Measurements from ENCODE around the gene MSH5.

MSH5 gene

GRCh38 chr6:31769684-31770371, 30.0 kb downstream of the MSH5 start:
- no peaks in the 10 kb centered on the region for H3K9me2 ChIP-seq (replicated peaks; ENCODE audit: low read depth, low read length)
- H3F3A ChIP-seq (ENCODE audit: low read depth), result no peaks in the 10 kb centered on the region
- no peak overlapping the region for H3K9ac ChIP-seq (ENCODE audit: low read depth, low read length, poor library complexity, severe bottlenecking)
- no peaks in the 10 kb centered on the region for H3K79me2 ChIP-seq (ENCODE audit: insufficient read depth, low read length)
- H3K36me3 ChIP-seq (ENCODE audit: insufficient read depth, low read length), result no peaks in the 10 kb centered on the region
- no peaks in the 10 kb centered on the region for H3K27me3 ChIP-seq (ENCODE audit: insufficient read depth, low read length, poor library complexity, severe bottlenecking)
- H3K4me3 ChIP-seq (ENCODE audit: low read length, poor library complexity, severe bottlenecking), result no peak overlapping the region
- H2AFZ ChIP-seq (ENCODE audit: low read length), result no peak overlapping the region
- no peak overlapping the region for H3K4me2 ChIP-seq (ENCODE audit: low read depth, low read length, poor library complexity, severe bottlenecking)
- H3K9me3 ChIP-seq (ENCODE audit: insufficient read depth, low read depth, low read length), result no peaks in the 10 kb centered on the region
- no peaks in the 10 kb centered on the region for H4K20me1 ChIP-seq (ENCODE audit: insufficient read depth, low read length, poor library complexity, severe bottlenecking)
- H3K4me1 ChIP-seq (ENCODE audit: insufficient read depth, low read length, poor library complexity, severe bottlenecking), result peaks cover 11% of the 10 kb centered on the region
- TF ChIP-seq, protein P1, sequence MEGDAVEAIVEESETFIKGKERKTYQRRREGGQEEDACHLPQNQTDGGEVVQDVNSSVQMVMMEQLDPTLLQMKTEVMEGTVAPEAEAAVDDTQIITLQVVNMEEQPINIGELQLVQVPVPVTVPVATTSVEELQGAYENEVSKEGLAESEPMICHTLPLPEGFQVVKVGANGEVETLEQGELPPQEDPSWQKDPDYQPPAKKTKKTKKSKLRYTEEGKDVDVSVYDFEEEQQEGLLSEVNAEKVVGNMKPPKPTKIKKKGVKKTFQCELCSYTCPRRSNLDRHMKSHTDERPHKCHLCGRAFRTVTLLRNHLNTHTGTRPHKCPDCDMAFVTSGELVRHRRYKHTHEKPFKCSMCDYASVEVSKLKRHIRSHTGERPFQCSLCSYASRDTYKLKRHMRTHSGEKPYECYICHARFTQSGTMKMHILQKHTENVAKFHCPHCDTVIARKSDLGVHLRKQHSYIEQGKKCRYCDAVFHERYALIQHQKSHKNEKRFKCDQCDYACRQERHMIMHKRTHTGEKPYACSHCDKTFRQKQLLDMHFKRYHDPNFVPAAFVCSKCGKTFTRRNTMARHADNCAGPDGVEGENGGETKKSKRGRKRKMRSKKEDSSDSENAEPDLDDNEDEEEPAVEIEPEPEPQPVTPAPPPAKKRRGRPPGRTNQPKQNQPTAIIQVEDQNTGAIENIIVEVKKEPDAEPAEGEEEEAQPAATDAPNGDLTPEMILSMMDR (conservative IDR thresholded peaks at IDR 0.05; ENCODE audit: low read length), result peak; percentile 92
- no peak for TF ChIP-seq EZH2phosphoT487 (IDR thresholded peaks at IDR 0.05; ENCODE audit: borderline replicate concordance)

DNA sequence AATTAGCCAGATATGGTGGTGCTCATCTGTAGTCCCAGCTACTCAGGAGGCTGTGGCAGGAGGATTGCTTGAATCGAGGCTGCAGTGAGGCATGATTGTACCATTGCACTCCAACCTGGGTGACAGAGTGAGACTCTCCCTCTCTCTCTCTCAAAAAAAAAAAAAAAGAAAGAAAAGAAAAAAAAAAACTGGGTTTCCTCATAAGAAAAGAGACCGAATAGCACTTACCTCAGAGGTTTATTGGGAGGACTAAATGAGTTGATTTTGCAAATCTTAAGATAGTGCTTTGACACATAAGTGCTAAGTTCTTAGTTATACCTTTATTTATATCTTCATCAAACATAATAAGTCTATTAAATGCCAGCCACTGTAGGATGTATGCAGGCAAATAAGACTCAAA, 31.1 kb downstream of the MSH5 start:
- no peaks in the 10 kb centered on the region for H3K27me3 ChIP-seq (ENCODE audit: insufficient read depth, low read length, poor library complexity, severe bottlenecking)
- no peak overlapping the region for H2AFZ ChIP-seq (ENCODE audit: low read length)
- H4K20me1 ChIP-seq (ENCODE audit: insufficient read depth, low read length, poor library complexity, severe bottlenecking), result no peaks in the 10 kb centered on the region
- H3K4me2 ChIP-seq (ENCODE audit: low read depth, low read length, poor library complexity, severe bottlenecking), result no peak overlapping the region
- H3K9ac ChIP-seq (ENCODE audit: low read depth, low read length, poor library complexity, severe bottlenecking), result no peak overlapping the region
- no peak overlapping the region for H3K4me3 ChIP-seq (ENCODE audit: low read length, poor library complexity, severe bottlenecking)
- no peaks in the 10 kb centered on the region for H3K9me2 ChIP-seq (replicated peaks; ENCODE audit: low read depth, low read length)
- H3K36me3 ChIP-seq (ENCODE audit: insufficient read depth, low read length), result no peaks in the 10 kb centered on the region
- no peaks in the 10 kb centered on the region for H3K79me2 ChIP-seq (ENCODE audit: insufficient read depth, low read length)
- H3K9me3 ChIP-seq (ENCODE audit: insufficient read depth, low read depth, low read length), result no peaks in the 10 kb centered on the region
- H3F3A ChIP-seq (ENCODE audit: low read depth), result no peaks in the 10 kb centered on the region
- H3K4me1 ChIP-seq (ENCODE audit: insufficient read depth, low read length, poor library complexity, severe bottlenecking), result peaks cover 11% of the 10 kb centered on the region
- TF ChIP-seq, protein P1 (conservative IDR thresholded peaks at IDR 0.05; ENCODE audit: low read length), result no peak
- no peak for TF ChIP-seq EZH2phosphoT487 (IDR thresholded peaks at IDR 0.05; ENCODE audit: borderline replicate concordance)

DNA sequence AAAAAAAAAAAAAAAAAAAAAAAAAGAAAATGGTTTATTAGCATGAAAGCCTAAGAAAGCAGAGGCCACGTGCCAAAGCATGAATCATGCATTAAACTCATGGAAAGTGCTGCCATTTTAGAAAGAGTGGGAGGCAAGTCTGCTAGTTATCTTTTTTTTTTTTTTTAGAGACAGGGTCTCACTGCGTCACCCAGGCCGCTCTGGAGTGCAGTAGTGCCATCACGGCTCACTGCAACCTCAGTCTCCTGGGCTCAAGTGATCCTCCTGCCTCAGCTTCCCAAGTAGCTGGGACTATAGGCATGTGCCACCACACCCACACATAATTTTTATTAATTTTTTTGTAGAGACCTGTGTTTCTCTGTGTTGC, 32.2 kb downstream of the MSH5 start:
- no peak overlapping the region for H3K9ac ChIP-seq (ENCODE audit: low read depth, low read length, poor library complexity, severe bottlenecking)
- no peak overlapping the region for H3K4me3 ChIP-seq (ENCODE audit: low read length, poor library complexity, severe bottlenecking)
- peaks cover 13% of the 10 kb centered on the region for H3K4me1 ChIP-seq (ENCODE audit: insufficient read depth, low read length, poor library complexity, severe bottlenecking)
- H3K27me3 ChIP-seq (ENCODE audit: insufficient read depth, low read length, poor library complexity, severe bottlenecking), result no peaks in the 10 kb centered on the region
- no peak overlapping the region for H2AFZ ChIP-seq (ENCODE audit: low read length)
- no peaks in the 10 kb centered on the region for H3K79me2 ChIP-seq (ENCODE audit: insufficient read depth, low read length)
- peak overlapping the region; percentile 57 for H3K4me2 ChIP-seq (ENCODE audit: low read depth, low read length, poor library complexity, severe bottlenecking)
- H3F3A ChIP-seq (ENCODE audit: low read depth), result no peaks in the 10 kb centered on the region
- no peaks in the 10 kb centered on the region for H3K9me2 ChIP-seq (replicated peaks; ENCODE audit: low read depth, low read length)
- H4K20me1 ChIP-seq (ENCODE audit: insufficient read depth, low read length, poor library complexity, severe bottlenecking), result no peaks in the 10 kb centered on the region
- H3K36me3 ChIP-seq (ENCODE audit: insufficient read depth, low read length), result no peaks in the 10 kb centered on the region
- H3K9me3 ChIP-seq (ENCODE audit: insufficient read depth, low read depth, low read length), result no peaks in the 10 kb centered on the region
- TF ChIP-seq, protein P1 (conservative IDR thresholded peaks at IDR 0.05; ENCODE audit: low read length), result no peak
- TF ChIP-seq EZH2phosphoT487 (IDR thresholded peaks at IDR 0.05; ENCODE audit: borderline replicate concordance), result no peak

Measured in Loucy (cell line).